Breast epithelium (tissue), 4 donors: ENCODE results near the gene PTPRA. TPM values are rescaled to one million over a fixed set of nuclear protein-coding genes. Genes with fewer than 3 reads are reported as not detected.

Experiments used
- DNase-seq, 2 donors: peaks; one replicate each; pipeline ENCODE4 v3.0.0-alpha.2; 2019; ENCODE audit warnings: low spot score in 2 of 2
- H3K27ac ChIP-seq, 2 donors: fragments of 200-600 bp; sonication (generic) in 1 of 2; one replicate each; pipeline ENCODE4 v1.5.1; 2016 to 2019; ENCODE audit warnings: mild to moderate bottlenecking in 1 of 2
- H3K27me3 ChIP-seq, 2 donors: fragments of 200-600 bp; sonication (generic) in 1 of 2; one replicate each; pipeline versions ENCODE4 v1.5.1 to v1.6.0; 2017 to 2019; ENCODE audit warnings: control low read depth in 1 of 2, mild to moderate bottlenecking in 1 of 2
- H3K36me3 ChIP-seq: fragments of 200-600 bp; one replicate; pipeline ENCODE4 v1.5.1; 2019
- H3K4me1 ChIP-seq, 2 donors: fragments of 200-600 bp; sonication (generic); one replicate each; pipeline ENCODE4 v1.5.1; 2016 to 2019; ENCODE audit warnings: control low read depth in 1 of 2
- H3K4me3 ChIP-seq, 3 donors: fragments of 200-600 bp; sonication (generic); 1 replicate in 2 of 3; 2 replicates in 1 of 3; pipeline ENCODE4 v1.5.1; 2016 to 2019; ENCODE audit warnings: mild to moderate bottlenecking in 3 of 3, moderate library complexity in 2 of 3
- H3K9me3 ChIP-seq, 2 donors: fragments of 200-600 bp; sonication (generic) in 1 of 2; one replicate each; pipeline ENCODE4 v1.5.1; 2016 to 2019; ENCODE audit warnings: control low read depth in 1 of 2
- CTCF ChIP-seq, 3 donors: fragments of 450-650 bp; IDR thresholded peaks; one replicate each; pipeline ENCODE4 v1.5.1; 2016 to 2017; ENCODE audit warnings: antibody characterized with exemption in 3 of 3, mild to moderate bottlenecking in 3 of 3, moderate library complexity in 3 of 3
- POLR2A ChIP-seq: fragments of 450-650 bp; IDR thresholded peaks from one replicate; pipeline ENCODE4 v1.6.1; 2016; ENCODE audit warnings: antibody characterized with exemption, mild to moderate bottlenecking, moderate library complexity
- POLR2AphosphoS5 ChIP-seq, 3 donors: sonication (generic); formaldehyde crosslinking; IDR thresholded peaks; one replicate each; pipeline ENCODE4 v1.6.1; 2017; ENCODE audit warnings: antibody characterized with exemption in 3 of 3
- intact Hi-C: fragments of 100-400 bp; cut with DNase I; formaldehyde crosslinking; loops from one replicate; pipeline ENCODE4 v1.15.1; 2023; ENCODE audit warnings: low total_unique reads
- total RNA-seq, 3 donors: library from RNA; depleted of rRNA; stranded (reverse); fragments of >200 nt; gene quantifications; one replicate each; pipeline ENCODE4 v1.1.0, GENCODE V29; 2016

Gene PTPRA
- total RNA-seq, 3 donors from 2014 or later = 89.1 to 102 (median 96.0) TPM

- Histone ChIP-seq H3K36me3 (no peaks in the 10 kb centered on the region), H3K4me3 (peak overlapping the region in 1 of 3 donors; percentile 91), H3K27me3 (no peaks in the 10 kb centered on the region), H3K27ac (peak overlapping the region; percentile 93 to 94), H3K4me1 (peaks cover 4 to 5% of the 10 kb centered on the region in 2 donors), H3K9me3 (no peaks in the 10 kb centered on the region)
- TF ChIP-seq POLR2AphosphoS5 (IDR thresholded peaks at IDR 0.05) = no peak
- TF ChIP-seq POLR2A = no peak
- TF ChIP-seq CTCF (IDR thresholded peaks at IDR 0.05) = no peak
- DNase-seq = no peak
- intact Hi-C loops = no loop called here
Measured at GRCh38 chr20:3044336-3044965, 171.2 kb downstream of the PTPRA start.

- intact Hi-C loops = loop anchor here (5.0 kb wide), 1 partner anchor 72 kb away; no protein-coding TSS in a partner anchor
- H3K27ac ChIP-seq = peak overlapping the region; percentile 93 to 94
- H3K9me3 ChIP-seq = no peaks in the 10 kb centered on the region
- TF ChIP-seq POLR2A (no peak), CTCF (IDR thresholded peaks at IDR 0.05) (no peak), POLR2AphosphoS5 (IDR thresholded peaks at IDR 0.05) (no peak)
- no peaks in the 10 kb centered on the region for H3K27me3 ChIP-seq
- peak overlapping the region; percentile 82 to 91 (median 88) for H3K4me3 ChIP-seq
- DNase-seq = peak; percentile 70 to 86
- H3K4me1 ChIP-seq = peaks cover 4 to 5% of the 10 kb centered on the region in 2 donors
- H3K36me3 ChIP-seq = no peaks in the 10 kb centered on the region
Measured at GRCh38 chr20:3045042-3045815, 171.9 kb downstream of the PTPRA start.

GRCh38 chr20:3045816-3046676 is 172.8 kb downstream of the PTPRA start, which contains the start of gene MRPS26:
Gene MRPS26 (plus strand): TSS chr20:3046052. CDS start chr20:3046069, 17 bp downstream.
- Histone ChIP-seq H3K9me3 (no peaks in the 10 kb centered on the region), H3K27me3 (no peaks in the 10 kb centered on the region), H3K27ac (peak within 1 kb of the TSS; percentile 93 to 94), H3K36me3 (no peaks in the 10 kb centered on the region), H3K4me3 (peak within 1 kb of the TSS; percentile 82 to 91 (median 88)), H3K4me1 (peaks cover 4 to 5% of the 10 kb centered on the region in 2 donors)
- intact Hi-C loops = loop anchor here (5.0 kb wide), 1 partner anchor 71 kb away; no protein-coding TSS in a partner anchor
- TF ChIP-seq CTCF (IDR thresholded peaks at IDR 0.05) = no peak
- peak; percentile 25 for TF ChIP-seq POLR2A
- peak; percentile 60 to 74 (median 74) for TF ChIP-seq POLR2AphosphoS5 (IDR thresholded peaks at IDR 0.05)
- peak; percentile 77 to 85 for DNase-seq

GRCh38 chr20:3046677-3047462 is 173.6 kb downstream of the PTPRA start:
- intact Hi-C loops = loop anchor here (5.0 kb wide), 1 partner anchor 70 kb away; no protein-coding TSS in a partner anchor
- no peak for DNase-seq
- H3K4me1 ChIP-seq = peaks cover 4 to 5% of the 10 kb centered on the region in 2 donors
- H3K27me3 ChIP-seq = no peaks in the 10 kb centered on the region
- H3K36me3 ChIP-seq = no peaks in the 10 kb centered on the region
- TF ChIP-seq POLR2A (no peak), CTCF (IDR thresholded peaks at IDR 0.05) (no peak), POLR2AphosphoS5 (IDR thresholded peaks at IDR 0.05) (no peak)
- peak overlapping the region; percentile 82 to 91 (median 88) for H3K4me3 ChIP-seq
- H3K27ac ChIP-seq = peak overlapping the region; percentile 93 to 94
- H3K9me3 ChIP-seq = no peaks in the 10 kb centered on the region
